ENCODE measurements around the gene SIDT2. TPM values are rescaled to one million over a fixed set of nuclear protein-coding genes. Genes with fewer than 3 reads are reported as not detected.

Gene SIDT2
- total and polyA plus RNA-seq, 2 of the 13 experiments (the other 11 are each of a cell fraction or from before 2014, with no cell fraction given) = 11.5 to 28.0 TPM

DNA sequence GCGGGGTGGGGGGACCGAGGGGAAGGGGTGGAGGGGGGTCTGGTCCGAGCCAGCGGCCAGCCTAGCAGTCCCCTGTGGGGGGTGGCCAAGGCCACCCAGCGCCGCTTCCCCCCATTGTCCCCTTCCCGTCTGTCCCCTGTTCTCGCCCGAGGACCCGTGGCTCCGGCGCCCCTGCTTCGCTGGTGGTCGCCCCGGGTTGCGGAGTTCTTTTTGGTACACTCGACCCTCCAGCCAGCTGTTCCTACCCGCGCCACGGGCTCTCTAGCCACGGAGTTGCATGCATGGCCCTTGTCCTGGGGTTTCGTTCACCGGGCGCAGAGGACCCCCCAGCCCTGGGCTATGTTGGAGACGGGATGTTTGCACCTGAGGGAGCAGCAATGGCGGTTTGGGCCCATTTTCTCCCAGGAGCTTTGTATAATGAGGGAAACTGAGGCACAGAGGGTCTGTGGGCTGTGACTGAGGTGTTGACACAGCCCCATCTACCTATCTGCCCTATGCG is 54.4 kb downstream of the SIDT2 start (continued):
- no peak for TF ChIP-seq ZNF431 (CRISPR knock-in tag; IDR thresholded peaks at IDR 0.05; ENCODE audit: borderline replicate concordance, low read depth)
- TF ChIP-seq RFXAP (CRISPR knock-in tag; IDR thresholded peaks at IDR 0.05; ENCODE audit: borderline replicate concordance) = no peak
- TF ChIP-seq HBP1 (CRISPR knock-in tag; IDR thresholded peaks at IDR 0.05; ENCODE audit: low read depth) = no peak
- TF ChIP-seq FOXM1 (CRISPR knock-in tag; IDR thresholded peaks at IDR 0.05) = no peak
- TF ChIP-seq PHF21A (CRISPR knock-in tag; IDR thresholded peaks at IDR 0.05) = no peak
- TF ChIP-seq ZNF230 (CRISPR knock-in tag; IDR thresholded peaks at IDR 0.05) = 0 out of 2 replicates have a peak, but pooled peaks have one; percentile 63

DNA sequence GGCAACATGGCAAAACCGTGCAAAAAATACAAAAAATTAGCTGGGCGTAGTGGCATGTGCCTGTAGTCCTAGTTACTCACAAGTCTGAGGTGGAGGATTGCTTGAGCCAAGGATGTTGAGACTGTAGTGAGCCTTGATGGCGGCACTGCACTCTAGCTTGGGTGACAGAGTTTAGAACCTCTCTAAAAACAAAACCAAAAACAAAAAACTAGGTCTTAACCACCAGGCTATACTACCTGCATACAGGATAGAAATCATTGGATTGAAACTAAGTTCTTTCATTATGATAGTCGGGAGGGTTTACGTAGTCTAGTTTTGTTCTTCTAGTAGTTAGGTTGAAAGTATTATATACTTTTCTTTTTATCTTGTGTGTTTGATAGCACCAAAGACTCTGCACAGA is 59.7 kb downstream of the SIDT2 start:
- DNase-seq (ENCODE audit: low spot score) = no peak
- FAIRE-seq = no peak
- no peaks in the 10 kb centered on the region for H4K20me1 ChIP-seq (ENCODE audit: insufficient read depth, low read length)
- ATAC-seq = no peak
- H3K4me1 ChIP-seq (ENCODE audit: insufficient read depth, low read length) = peaks cover 11% of the 10 kb centered on the region
- no peak overlapping the region for H3K9ac ChIP-seq (ENCODE audit: insufficient read depth, low read depth, low read length)
- WGBS (ENCODE audit: low lambda C conversion rate) = 93% methylated on average over 5 of the region's 5 CpGs
- intact Hi-C loops (cut with micrococcal nuclease; ENCODE audit: unreplicated experiment) = no loop called here
- POLR2A ChIA-PET = interaction anchor here (0.6 kb wide), 1 partner anchor 167 kb away, joined by 3 read pairs; no protein-coding TSS in a partner anchor
- peaks cover 8 to 24% of the 10 kb centered on the region in 2 experiments; a peak in 4 of 5 replicates for H3K36me3 ChIP-seq (replicated peaks in 1 of 2; ENCODE audit: control insufficient read depth in 1 of 2, insufficient read depth in 2 of 2, low read length in 2 of 2)
- H3K9me3 ChIP-seq (ENCODE audit: low read length) = no peaks in the 10 kb centered on the region
- H3K4me2 ChIP-seq (ENCODE audit: low read depth, low read length) = no peak overlapping the region
- no TSS peak for BruUV-seq (replicated peaks)
- no peaks in the 10 kb centered on the region for H3K27me3 ChIP-seq (ENCODE audit: control insufficient read depth in 1 of 2, insufficient read depth in 2 of 2, low read length in 2 of 2)
- H2AFZ ChIP-seq (ENCODE audit: low read length) = no peak overlapping the region
- CTCF ChIA-PET (ENCODE audit: low intra/inter-chr PET ratio, low total read pairs) = no interaction called here
- H3K27ac ChIP-seq (ENCODE audit: extremely low read length, insufficient read depth, low read length) = no peak overlapping the region
- H3K4me3 ChIP-seq (replicated peaks in 1 of 3; ENCODE audit: insufficient read depth in 1 of 3, low read depth in 2 of 3, low read length in 3 of 3) = no peak overlapping the region
- H3K79me2 ChIP-seq (ENCODE audit: insufficient read depth, low read length) = peaks cover 6% of the 10 kb centered on the region
- in situ Hi-C loops (cut with HindIII; ENCODE audit: extremely low pct_ligation_motif_present, low pct_unique_long_range_greater_than_20kb) = no loop called here
- TF ChIP-seq POLR2AphosphoS5 (IDR thresholded peaks at IDR 0.05; ENCODE audit: low read depth, low read length) (no peak), MED13 (CRISPR knock-in tag; IDR thresholded peaks at IDR 0.05) (no peak), JUND (CRISPR knock-in tag; IDR thresholded peaks at IDR 0.05) (no peak), HOMEZ (CRISPR knock-in tag; IDR thresholded peaks at IDR 0.05; ENCODE audit: low read depth) (no peak), FOXA1 (IDR thresholded peaks at IDR 0.05) (no peak), FOXA1 (CRISPR knock-in tag; IDR thresholded peaks at IDR 0.05) (no peak), ZNF207 (IDR thresholded peaks at IDR 0.05; ENCODE audit: borderline replicate concordance) (no peak)
- TF ChIP-seq, protein P1, sequence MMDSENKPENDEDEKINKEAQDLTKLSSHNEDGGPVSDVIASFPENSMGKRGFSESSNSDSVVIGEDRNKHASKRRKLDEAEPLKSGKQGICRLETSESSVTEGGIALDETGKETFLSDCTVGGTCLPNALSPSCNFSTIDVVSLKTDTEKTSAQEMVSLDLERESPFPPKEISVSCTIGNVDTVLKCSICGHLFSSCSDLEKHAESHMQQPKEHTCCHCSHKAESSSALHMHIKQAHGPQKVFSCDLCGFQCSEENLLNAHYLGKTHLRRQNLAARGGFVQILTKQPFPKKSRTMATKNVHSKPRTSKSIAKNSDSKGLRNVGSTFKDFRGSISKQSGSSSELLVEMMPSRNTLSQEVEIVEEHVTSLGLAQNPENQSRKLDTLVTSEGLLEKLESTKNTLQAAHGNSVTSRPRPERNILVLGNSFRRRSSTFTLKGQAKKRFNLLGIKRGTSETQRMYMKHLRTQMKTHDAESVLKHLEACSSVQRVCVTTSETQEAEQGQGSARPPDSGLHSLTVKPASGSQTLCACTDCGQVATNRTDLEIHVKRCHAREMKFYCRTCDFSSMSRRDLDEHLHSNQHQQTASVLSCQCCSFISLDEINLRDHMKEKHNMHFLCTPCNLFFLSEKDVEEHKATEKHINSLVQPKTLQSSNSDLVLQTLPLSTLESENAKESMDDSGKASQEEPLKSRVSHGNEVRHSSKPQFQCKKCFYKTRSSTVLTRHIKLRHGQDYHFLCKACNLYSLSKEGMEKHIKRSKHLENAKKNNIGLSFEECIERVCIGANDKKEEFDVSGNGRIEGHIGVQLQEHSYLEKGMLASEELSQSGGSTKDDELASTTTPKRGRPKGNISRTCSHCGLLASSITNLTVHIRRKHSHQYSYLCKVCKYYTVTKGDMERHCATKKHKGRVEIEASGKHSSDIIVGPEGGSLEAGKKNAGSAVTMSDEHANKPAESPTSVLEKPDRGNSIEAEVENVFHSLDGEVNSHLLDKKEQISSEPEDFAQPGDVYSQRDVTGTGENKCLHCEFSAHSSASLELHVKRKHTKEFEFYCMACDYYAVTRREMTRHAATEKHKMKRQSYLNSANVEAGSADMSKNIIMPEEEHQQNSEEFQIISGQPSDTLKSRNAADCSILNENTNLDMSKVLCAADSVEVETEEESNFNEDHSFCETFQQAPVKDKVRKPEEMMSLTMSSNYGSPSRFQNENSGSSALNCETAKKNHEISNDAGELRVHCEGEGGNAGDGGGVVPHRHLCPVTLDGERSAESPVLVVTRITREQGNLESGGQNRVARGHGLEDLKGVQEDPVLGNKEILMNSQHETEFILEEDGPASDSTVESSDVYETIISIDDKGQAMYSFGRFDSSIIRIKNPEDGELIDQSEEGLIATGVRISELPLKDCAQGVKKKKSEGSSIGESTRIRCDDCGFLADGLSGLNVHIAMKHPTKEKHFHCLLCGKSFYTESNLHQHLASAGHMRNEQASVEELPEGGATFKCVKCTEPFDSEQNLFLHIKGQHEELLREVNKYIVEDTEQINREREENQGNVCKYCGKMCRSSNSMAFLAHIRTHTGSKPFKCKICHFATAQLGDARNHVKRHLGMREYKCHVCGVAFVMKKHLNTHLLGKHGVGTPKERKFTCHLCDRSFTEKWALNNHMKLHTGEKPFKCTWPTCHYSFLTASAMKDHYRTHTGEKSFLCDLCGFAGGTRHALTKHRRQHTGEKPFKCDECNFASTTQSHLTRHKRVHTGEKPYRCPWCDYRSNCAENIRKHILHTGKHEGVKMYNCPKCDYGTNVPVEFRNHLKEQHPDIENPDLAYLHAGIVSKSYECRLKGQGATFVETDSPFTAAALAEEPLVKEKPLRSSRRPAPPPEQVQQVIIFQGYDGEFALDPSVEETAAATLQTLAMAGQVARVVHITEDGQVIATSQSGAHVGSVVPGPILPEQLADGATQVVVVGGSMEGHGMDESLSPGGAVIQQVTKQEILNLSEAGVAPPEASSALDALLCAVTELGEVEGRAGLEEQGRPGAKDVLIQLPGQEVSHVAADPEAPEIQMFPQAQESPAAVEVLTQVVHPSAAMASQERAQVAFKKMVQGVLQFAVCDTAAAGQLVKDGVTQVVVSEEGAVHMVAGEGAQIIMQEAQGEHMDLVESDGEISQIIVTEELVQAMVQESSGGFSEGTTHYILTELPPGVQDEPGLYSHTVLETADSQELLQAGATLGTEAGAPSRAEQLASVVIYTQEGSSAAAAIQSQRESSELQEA (CRISPR knock-in tag; IDR thresholded peaks at IDR 0.05; ENCODE audit: not compliant biosample characterization) = no peak

Measured in HepG2 (cell line).